ENCODE results near the gene PLXNA4.

PLXNA4 gene

GRCh38 chr7:132158166-132158565 lies 418.1 kb downstream of the PLXNA4 start:
- DNase-seq: no peak

GRCh38 chr7:132155715-132156114 lies 420.6 kb downstream of the PLXNA4 start:
- DNase-seq: no peak

GRCh38 chr7:132154695-132155471 lies 421.4 kb downstream of the PLXNA4 start:
- DNase-seq: no peak

GRCh38 chr7:132154248-132154647 lies 422.0 kb downstream of the PLXNA4 start:
- no peak for DNase-seq

- DNase-seq: no peak
Observed at GRCh38 chr7:132152131-132152889, 424.0 kb downstream of the PLXNA4 start.

- no peak for DNase-seq
Observed at GRCh38 chr7:132150711-132151110, 425.6 kb downstream of the PLXNA4 start.

- no peak for DNase-seq
Observed at GRCh38 chr7:132149436-132150304, 426.6 kb downstream of the PLXNA4 start.

- no peak for DNase-seq
Observed at GRCh38 chr7:132148876-132149275, 427.4 kb downstream of the PLXNA4 start.

GRCh38 chr7:132145466-132145865 lies 430.8 kb downstream of the PLXNA4 start:
- no peak for DNase-seq

GRCh38 chr7:132145063-132145462 lies 431.2 kb downstream of the PLXNA4 start:
- DNase-seq: no peak

GRCh38 chr7:132142006-132142405 lies 434.3 kb downstream of the PLXNA4 start:
- no peak for DNase-seq

- no peak for DNase-seq
Observed at GRCh38 chr7:132141109-132141508, 435.2 kb downstream of the PLXNA4 start.

GRCh38 chr7:132140341-132140740 lies 435.9 kb downstream of the PLXNA4 start:
- no peak for DNase-seq

GRCh38 chr7:132138817-132139216 lies 437.5 kb downstream of the PLXNA4 start:
- no peak for DNase-seq

GRCh38 chr7:132137681-132138080 lies 438.6 kb downstream of the PLXNA4 start:
- no peak for DNase-seq

GRCh38 chr7:132135746-132136385 lies 440.4 kb downstream of the PLXNA4 start:
- no peak for DNase-seq

- DNase-seq: no peak
Observed at GRCh38 chr7:132134814-132135445, 441.3 kb downstream of the PLXNA4 start.

- DNase-seq: no peak
Observed at GRCh38 chr7:132133501-132133900, 442.8 kb downstream of the PLXNA4 start.

- DNase-seq: no peak
Observed at GRCh38 chr7:132131196-132131595, 445.1 kb downstream of the PLXNA4 start.

GRCh38 chr7:132130497-132130896 lies 445.8 kb downstream of the PLXNA4 start:
- DNase-seq: no peak

GRCh38 chr7:132125872-132126595 lies 450.2 kb downstream of the PLXNA4 start:
- DNase-seq: no peak

- no peak for DNase-seq
Observed at GRCh38 chr7:132125096-132125495, 451.2 kb downstream of the PLXNA4 start.

Measured in NCI-H1417 treated with DMSO at 0.1 percent for 48 hours (cell line).